GM04504 (cell line): ENCODE measurements around the gene NUDT3.
A peak's percentile ranks its signal among the peaks of the same experiment; 100 is the strongest.
"Not testable (repeated sequence)": the region's sequence is repeated elsewhere in the genome, so short reads cannot be mapped to it uniquely, and the experiment has no call there.

ENCODE experiments used
- DNase-seq: peaks from one replicate; pipeline ENCODE4 v3.0.0-alpha.2; 2012; ENCODE audit warnings: low read depth

Gene NUDT3

DNA sequence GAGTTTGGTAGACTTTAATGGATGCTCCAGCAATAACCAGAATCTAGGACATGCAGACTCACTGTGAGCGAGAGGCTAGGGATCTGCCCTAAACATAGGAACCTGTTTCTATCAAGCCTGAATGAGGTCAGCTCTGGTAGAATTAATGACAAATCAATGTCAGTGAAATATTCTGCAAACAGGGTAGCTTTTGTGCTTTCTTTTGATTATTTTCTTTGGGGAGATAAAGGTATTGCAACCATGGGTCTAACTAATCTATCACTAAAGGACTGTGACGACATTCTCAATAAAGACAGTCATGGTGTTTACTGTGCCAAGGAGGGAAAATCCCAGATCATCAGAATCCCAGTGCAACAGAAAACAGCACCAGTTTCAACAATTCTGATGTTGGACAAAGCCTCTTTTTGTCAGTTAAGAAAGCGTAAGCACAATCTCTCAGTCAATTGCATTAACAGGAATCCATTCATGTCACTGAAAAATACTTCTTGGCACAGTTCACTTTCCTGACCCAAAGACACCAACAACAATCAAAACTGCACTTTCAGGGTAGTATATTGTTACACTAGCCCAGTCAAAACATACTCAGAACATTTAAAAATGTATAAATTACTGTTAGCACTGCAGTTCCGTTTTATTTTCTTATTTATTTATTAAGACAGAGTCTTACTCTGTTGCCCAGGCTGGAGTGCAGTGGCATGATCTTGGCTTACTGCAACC lies 106.9 kb downstream of the NUDT3 start:
- DNase-seq: no peak

DNA sequence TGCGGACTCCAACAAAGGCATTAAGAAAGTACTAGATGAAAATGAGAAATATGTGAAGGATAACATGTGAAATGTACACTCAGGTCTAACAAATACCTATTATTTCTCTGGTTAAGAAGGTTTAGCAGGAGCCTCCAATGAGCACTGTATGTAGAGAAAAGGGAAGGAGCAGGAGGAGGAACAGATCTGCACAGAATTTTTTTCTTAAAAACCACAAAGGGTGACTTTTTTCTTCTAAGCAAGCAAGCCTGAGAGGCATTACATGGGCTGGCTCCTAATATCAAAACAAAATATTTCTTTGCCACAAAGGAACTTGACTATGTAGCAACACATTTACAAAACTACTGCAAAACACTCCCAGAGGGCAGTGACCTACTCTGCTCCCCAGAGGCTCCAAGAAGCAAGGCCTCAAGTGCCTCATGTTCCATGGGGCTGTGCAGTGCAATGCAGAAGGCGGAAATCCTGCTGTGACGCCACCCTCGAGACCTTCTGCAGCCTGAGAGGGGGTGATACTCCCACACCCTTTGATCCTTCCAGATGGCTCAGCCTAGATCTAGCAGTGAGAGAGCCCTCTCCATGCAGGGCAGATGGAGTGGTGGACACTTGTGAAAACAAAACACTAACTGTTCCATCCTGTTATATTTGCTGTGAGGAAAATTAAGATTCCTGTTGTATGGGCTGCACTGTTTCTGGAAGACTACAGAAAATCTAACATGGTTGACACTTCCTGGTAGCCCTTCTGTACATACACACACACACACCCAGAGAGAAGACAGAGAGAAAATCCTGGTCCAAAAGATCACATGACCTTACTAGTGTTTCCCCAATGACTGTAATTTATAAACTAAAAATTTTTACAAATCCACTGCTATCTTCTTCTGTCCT lies 107.7 kb downstream of the NUDT3 start:
- DNase-seq: peak; percentile 43

GRCh38 chr6:34281702-34282334 lies 110.7 kb downstream of the NUDT3 start:
- DNase-seq: no peak

GRCh38 chr6:34280216-34280615 lies 112.3 kb downstream of the NUDT3 start:
- DNase-seq: no peak

DNA sequence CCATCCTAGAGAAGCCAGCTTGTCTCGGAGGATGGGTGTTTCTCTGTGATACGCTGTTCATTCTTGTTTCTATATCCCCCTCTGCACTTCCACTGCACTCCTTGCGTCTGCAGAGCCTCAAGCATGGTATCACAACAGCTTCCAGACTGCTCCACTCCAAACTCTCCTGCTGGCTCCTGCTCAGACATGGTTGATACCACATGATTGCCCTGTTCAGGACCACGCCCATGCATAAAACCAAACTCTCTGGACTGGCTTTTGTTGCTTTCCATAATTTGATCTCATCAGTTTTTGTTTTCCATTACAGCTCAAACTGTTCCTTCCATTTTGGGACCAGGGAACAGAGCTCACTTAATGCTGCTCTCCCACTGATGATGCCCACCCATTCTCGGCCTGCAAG lies 113.6 kb downstream of the NUDT3 start:
- no peak for DNase-seq

- no peak for DNase-seq
Observed at GRCh38 chr6:34277763-34278112, 114.7 kb downstream of the NUDT3 start.

GRCh38 chr6:34276881-34277762 lies 115.3 kb downstream of the NUDT3 start:
- no peak for DNase-seq

- no peak for DNase-seq
Observed at GRCh38 chr6:34276191-34276590, 116.3 kb downstream of the NUDT3 start.

DNA sequence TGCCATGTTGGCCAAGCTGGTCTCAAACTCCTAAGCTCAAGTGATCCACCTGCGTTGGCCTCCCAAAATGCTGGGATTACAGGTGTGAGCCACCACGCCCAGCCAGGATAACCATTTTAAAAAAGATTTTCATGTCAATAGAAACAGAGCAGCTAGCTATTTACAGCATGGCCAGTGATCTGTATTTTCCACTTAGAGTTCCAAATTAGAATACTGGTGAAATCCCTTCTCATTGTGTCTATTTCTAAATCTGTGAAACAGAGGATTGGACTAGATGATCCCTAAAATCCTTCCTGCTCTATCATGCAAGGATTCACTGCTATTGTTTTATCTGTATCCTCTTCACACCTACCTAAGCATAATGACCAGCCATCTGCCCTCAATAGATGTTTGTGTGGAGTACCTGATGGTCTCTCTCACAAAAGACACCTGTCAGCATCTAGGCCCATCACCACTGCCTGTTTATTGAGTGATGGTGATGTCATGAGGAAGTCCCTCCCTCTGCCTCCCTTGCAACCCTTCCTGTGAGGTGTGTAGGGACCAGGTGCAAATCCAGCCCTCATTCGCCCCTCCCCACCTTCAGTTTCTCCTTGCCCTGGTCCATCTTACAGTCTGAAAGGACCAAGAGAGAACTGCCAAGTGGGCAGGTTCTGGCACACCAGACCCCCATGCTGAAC lies 117.2 kb downstream of the NUDT3 start:
- DNase-seq: no peak

DNA sequence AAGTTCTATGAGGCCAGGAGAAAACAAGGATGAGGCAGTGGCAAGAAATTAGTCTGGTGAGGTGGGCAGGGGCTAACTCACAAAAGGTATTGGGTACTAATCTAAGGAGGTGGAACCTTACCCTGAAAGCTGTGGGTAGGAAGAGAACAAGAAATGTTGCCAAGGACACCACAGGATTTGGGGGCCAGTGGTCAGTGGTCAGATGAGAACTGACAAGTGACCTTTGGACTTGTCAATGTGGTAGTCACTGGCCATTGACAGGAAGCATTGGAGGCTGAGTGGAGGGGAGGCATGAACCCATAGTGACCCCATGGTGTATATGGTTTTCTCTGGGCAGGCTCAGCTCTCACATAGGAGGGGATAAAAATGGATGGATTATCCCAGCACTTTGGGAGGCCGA lies 118.3 kb downstream of the NUDT3 start:
- no peak for DNase-seq

GRCh38 chr6:34273242-34273805 lies 119.1 kb downstream of the NUDT3 start:
- DNase-seq: no peak

DNA sequence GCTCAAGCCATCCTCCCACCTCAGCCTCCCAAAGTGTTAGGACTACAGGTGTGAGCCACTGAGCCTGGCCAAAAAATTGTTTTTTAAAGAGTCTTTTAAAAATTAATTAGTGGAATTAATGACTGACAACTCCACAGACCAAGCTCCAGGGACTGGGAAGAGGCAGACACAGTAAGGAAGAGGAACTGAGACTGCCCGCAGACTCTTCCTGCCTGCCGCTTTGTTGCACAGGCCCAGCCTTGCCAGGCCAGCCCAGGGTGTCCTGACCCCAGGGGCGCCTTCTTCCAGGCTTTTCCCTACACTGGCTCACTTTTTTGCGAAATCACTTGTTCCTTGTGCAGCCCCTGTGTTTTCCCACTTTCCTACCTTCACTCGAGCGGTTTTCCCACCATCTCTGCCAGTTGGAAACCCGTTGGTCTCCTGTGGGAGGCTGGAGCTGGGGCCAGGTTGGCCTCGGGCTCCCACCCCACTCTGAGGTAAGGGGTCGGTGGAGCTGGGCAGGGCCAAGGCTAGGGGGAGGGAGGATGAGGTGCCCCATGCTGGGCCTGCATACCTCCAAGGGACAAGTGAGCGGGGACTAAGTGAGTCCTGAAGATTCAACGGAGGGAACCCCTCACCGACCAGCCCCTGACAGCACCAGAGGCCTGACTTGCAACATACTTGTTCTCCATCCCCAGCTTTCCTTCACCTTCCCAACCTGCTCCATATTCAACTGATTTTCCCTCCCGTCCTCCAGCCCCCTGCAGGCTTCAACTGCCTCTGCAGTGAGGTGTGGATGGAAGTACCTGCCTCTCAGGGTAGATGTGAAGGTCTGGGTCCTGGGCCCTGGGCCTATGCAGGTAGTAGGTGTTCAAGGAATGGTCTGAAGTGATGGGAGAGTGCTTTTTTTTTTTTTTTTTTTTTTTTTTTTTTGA lies 120.2 kb downstream of the NUDT3 start:
- DNase-seq: no peak

- DNase-seq: not testable (repeated sequence)
Observed at GRCh38 chr6:34269658-34270341, 122.7 kb downstream of the NUDT3 start.

DNA sequence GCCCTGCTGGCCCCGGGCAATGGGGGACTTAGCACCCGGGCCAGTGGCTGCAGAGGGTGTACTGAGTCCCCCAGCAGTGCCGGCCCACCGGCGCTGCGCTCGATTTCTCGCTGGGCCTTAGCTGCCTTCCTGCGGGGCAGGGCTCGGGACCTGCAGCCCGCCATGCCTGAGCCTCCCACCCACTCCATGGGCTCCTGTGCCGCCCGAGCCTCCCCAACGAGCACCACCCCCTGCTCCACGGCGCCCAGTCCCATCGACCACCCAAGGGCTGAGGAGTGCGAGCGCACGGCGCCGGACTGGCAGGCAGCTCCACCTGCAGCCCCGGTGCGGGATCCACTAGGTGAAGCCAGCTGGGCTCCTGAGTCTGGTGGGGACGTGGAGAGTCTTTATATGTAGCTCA lies 123.3 kb downstream of the NUDT3 start:
- DNase-seq: not testable (repeated sequence)

DNA sequence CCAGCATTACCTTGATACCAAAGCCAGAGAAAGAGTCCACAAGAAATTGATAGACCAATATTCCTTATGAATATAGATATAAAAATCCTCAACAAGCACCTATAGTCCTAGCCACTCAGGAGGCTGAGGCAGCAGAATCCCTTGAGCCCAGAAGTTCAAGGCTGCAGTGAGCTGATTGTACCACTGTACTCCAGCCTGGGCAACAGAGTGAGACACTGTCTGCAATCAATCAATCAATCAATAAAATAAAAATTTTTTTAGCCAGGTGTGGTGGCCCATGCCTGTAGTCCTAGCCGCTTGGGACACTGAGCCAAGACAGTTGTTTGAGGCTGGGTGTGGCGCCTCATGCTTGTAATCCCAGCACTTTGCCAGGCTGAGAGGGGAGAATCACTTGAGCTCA lies 124.7 kb downstream of the NUDT3 start:
- no peak for DNase-seq

- DNase-seq: not testable (repeated sequence)
Observed at GRCh38 chr6:34263484-34263883, 129.0 kb downstream of the NUDT3 start.

DNA sequence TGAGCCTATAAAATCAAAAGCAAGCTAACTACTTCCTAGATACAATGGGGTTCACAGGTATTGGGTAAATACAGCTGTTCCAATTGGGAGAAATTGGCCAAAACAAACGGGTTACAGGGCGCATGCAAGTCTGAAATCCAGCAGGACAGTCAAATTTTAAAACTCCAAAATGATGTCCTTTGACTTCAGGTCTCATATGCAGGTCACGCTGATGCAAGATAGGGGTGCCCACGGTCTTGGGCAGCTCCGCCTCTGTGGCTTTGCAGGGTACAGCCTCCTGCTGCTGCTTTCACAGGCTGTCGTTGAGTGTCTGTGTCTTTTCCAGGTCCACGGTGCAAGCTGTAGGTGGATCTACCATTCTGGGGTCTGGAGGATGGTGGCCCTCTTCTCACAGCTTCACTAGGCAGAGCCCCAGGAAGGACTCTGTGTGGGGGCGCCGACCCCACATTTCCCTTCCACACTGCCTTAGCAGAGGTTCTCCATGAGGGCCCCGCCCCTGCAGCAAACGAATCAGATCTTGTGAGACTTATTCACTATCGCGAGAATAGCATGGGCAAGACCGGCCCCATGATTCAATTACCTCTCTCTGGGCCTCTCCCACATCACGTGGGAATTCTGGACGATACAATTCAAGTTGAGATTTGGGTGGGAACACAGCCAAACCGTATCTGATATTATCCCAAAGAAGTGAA lies 131.7 kb downstream of the NUDT3 start:
- no peak for DNase-seq

- DNase-seq: no peak
Observed at GRCh38 chr6:34259529-34260069, 132.9 kb downstream of the NUDT3 start.
